ENCODE results near the gene ISYNA1.

DNA sequence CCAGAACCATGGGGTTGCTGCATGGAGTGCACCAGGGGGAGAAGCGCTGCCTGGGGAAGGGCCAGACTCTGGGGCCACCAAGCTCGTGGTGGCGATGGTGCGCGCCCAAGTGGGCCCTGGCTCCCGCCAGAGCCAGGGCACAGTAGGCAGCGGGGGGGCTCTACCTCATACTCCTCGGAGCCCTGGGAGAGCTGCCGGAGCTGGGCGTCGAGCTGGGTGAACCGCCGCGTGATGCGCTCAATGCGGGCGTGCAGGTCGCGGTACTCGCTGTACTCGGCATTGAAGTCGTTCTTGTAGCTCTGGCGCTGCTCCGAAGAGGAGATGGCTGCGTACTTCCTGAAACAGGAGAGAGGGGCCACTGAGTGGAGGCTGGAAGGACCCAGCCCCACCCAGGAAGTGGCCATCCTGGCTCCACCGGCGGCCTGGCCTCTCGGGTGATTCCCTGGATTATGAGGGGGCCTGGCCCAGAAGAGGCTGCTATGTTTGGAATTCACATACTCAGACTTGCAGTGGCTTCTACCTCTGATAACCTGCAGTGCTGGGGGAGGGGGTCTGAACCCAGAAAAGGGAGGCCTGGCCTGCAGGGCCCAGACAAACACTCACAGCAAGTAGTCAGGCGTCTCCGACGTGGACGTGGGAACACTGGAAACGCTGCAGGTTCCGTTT is 8.3 kb upstream of the ISYNA1 start:
- TF ChIP-seq, protein P1, sequence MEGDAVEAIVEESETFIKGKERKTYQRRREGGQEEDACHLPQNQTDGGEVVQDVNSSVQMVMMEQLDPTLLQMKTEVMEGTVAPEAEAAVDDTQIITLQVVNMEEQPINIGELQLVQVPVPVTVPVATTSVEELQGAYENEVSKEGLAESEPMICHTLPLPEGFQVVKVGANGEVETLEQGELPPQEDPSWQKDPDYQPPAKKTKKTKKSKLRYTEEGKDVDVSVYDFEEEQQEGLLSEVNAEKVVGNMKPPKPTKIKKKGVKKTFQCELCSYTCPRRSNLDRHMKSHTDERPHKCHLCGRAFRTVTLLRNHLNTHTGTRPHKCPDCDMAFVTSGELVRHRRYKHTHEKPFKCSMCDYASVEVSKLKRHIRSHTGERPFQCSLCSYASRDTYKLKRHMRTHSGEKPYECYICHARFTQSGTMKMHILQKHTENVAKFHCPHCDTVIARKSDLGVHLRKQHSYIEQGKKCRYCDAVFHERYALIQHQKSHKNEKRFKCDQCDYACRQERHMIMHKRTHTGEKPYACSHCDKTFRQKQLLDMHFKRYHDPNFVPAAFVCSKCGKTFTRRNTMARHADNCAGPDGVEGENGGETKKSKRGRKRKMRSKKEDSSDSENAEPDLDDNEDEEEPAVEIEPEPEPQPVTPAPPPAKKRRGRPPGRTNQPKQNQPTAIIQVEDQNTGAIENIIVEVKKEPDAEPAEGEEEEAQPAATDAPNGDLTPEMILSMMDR (IDR thresholded peaks at IDR 0.05): no peak
- no peak for TF ChIP-seq POLR2A (IDR thresholded peaks at IDR 0.05)

Data from heart left ventricle (tissue), 13 donors.